Fibroblast of lung (primary cell): ENCODE data around the gene PRDX1. TPM values are rescaled to one million over a fixed set of nuclear protein-coding genes. Genes with fewer than 3 reads are reported as not detected.

ENCODE experiments used
- DNase-seq, 2 donors: peaks; one replicate each; pipeline versions ENCODE4 v3.0.0 to v3.0.0-alpha.2; 2010; ENCODE audit warnings: low read depth in 2 of 2
- H2AFZ ChIP-seq: 2 replicates; pipeline ENCODE4 v1.5.1; 2012; ENCODE audit warnings: low read length, control low read depth, inconsistent platforms
- H3K27ac ChIP-seq: 2 replicates; pipeline ENCODE4 v1.5.1; 2011; ENCODE audit warnings: low read length, control low read depth; ENCODE audit not compliant: insufficient read depth
- H3K27me3 ChIP-seq: 2 replicates; pipeline ENCODE4 v1.5.1; 2011; ENCODE audit warnings: mild to moderate bottlenecking, low read length; ENCODE audit not compliant: control insufficient read depth, insufficient read depth
- H3K36me3 ChIP-seq: 2 replicates; pipeline ENCODE4 v1.5.1; 2011; ENCODE audit warnings: low read length; ENCODE audit not compliant: control insufficient read depth, insufficient read depth
- H3K4me1 ChIP-seq: 2 replicates; pipeline ENCODE4 v1.5.1; 2011; ENCODE audit warnings: low read length; ENCODE audit not compliant: control insufficient read depth, insufficient read depth; ENCODE audit errors: extremely low read depth
- H3K4me2 ChIP-seq: 2 replicates; pipeline ENCODE4 v1.5.1; 2011; ENCODE audit warnings: low read length, control low read depth; ENCODE audit not compliant: insufficient read depth; ENCODE audit errors: extremely low read depth
- H3K4me3 ChIP-seq, 4 experiments: fragments of 200-600 bp in 1 of 4; sonication (generic) in 1 of 4; replicated peaks in 1 of 4; 2 replicates each; pipeline ENCODE4 v1.5.1; 2011 to 2016; ENCODE audit warnings: low read length in 4 of 4, low read depth in 3 of 4, mild to moderate bottlenecking in 3 of 4, control low read depth in 2 of 4, inconsistent platforms in 1 of 4, mixed read lengths in 1 of 4; ENCODE audit not compliant: insufficient read depth in 1 of 4; ENCODE audit errors: control extremely low read depth in 1 of 4
- H3K79me2 ChIP-seq: 2 replicates; pipeline ENCODE4 v1.5.1; 2012; ENCODE audit warnings: mild to moderate bottlenecking, low read length, inconsistent platforms; ENCODE audit not compliant: control insufficient read depth, insufficient read depth
- H3K9ac ChIP-seq: 2 replicates; pipeline ENCODE4 v1.5.1; 2011; ENCODE audit warnings: mild to moderate bottlenecking, low read length, control low read depth; ENCODE audit not compliant: insufficient read depth
- H3K9me3 ChIP-seq: 2 replicates; pipeline ENCODE4 v1.5.1; 2012; ENCODE audit warnings: low read depth, low read length; ENCODE audit not compliant: control insufficient read depth, insufficient read depth
- H4K20me1 ChIP-seq: 2 replicates; pipeline ENCODE4 v1.5.1; 2011; ENCODE audit warnings: low read length; ENCODE audit not compliant: control insufficient read depth, insufficient read depth; ENCODE audit errors: extremely low read depth
- CTCF ChIP-seq, 2 donors: IDR thresholded peaks in 1 of 2; conservative IDR thresholded peaks in 1 of 2; 1 replicate in 1 of 2; 2 replicates in 1 of 2; pipeline ENCODE4 v1.5.1; 2011 to 2012; ENCODE audit warnings: low read length in 2 of 2, control low read depth in 1 of 2, inconsistent platforms in 1 of 2, low read depth in 1 of 2, mild to moderate bottlenecking in 1 of 2
- EZH2 ChIP-seq: IDR thresholded peaks from 2 replicates; pipeline ENCODE4 v1.5.1; 2012; ENCODE audit warnings: low read length, control low read depth, mild to moderate bottlenecking; ENCODE audit errors: missing control alignments
- polyA plus RNA-seq, 2 donors: library from polyadenylated mRNA; depleted of rRNA in 1 of 2; stranded (reverse) in 1 of 2; unstranded in 1 of 2; fragments of >200 nt; gene quantifications; 2 replicates each; pipeline ENCODE4 v1.2.1, GENCODE V29; 2011 to 2012; ENCODE audit warnings: missing spikeins in 1 of 2
- total RNA-seq: library from RNA; depleted of rRNA; stranded (reverse); fragments of >200 nt; gene quantifications from 2 replicates; pipeline ENCODE4 v1.2.1, GENCODE V29; 2014

PRDX1 gene
- total and polyA plus RNA-seq, 2 donors (not counting 1 experiment from before 2014, with no cell fraction given), result 420 to 789 TPM

DNA sequence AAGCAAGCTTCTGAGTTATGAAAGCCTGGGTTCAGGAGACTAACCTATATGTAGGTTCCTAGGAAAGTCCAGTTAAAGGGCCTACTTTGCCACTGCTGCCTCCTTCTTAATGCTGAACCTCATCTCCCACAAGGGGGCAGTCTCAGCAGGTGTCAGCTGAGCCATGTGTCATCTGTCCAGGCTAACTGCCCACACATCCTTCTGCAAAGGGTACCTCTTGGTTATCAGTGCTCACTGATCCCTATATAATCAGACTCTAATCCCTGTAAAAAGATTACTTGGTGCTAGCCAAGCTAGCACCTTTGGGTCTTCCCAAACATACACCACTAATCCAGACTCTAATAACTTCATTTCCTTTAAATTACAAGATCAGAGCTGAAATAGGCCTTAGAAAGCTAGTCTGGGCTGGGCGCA is 9.0 kb downstream of the PRDX1 start:
- Histone ChIP-seq H2AFZ (no peak overlapping the region), H3K27me3 (no peaks in the 10 kb centered on the region), H3K79me2 (peaks cover 15% of the 10 kb centered on the region), H3K9ac (no peak overlapping the region), H3K4me2 (no peak overlapping the region), H3K27ac (no peak overlapping the region), H3K9me3 (no peaks in the 10 kb centered on the region), H3K36me3 (peaks cover 18% of the 10 kb centered on the region), H3K4me3 (no peak overlapping the region), H4K20me1 (no peaks in the 10 kb centered on the region), H3K4me1 (no peaks in the 10 kb centered on the region)
- peak; percentile 60 to 76 for TF ChIP-seq CTCF (conservative IDR thresholded peaks at IDR 0.05 in 1 of 2, IDR thresholded peaks at IDR 0.05 in 1 of 2; ENCODE audit: low read depth in 1 of 2, low read length in 2 of 2)
- TF ChIP-seq EZH2, result no peak
- peak; percentile 64 to 71 for DNase-seq

- H2AFZ ChIP-seq, result no peak overlapping the region
- H3K4me2 ChIP-seq, result no peak overlapping the region
- TF ChIP-seq CTCF (conservative IDR thresholded peaks at IDR 0.05 in 1 of 2, IDR thresholded peaks at IDR 0.05 in 1 of 2; ENCODE audit: low read depth in 1 of 2, low read length in 2 of 2) (no peak), EZH2 (no peak)
- H3K4me3 ChIP-seq, result no peak overlapping the region
- peaks cover 5% of the 10 kb centered on the region for H3K79me2 ChIP-seq
- H4K20me1 ChIP-seq, result no peaks in the 10 kb centered on the region
- no peaks in the 10 kb centered on the region for H3K4me1 ChIP-seq
- H3K27me3 ChIP-seq, result no peaks in the 10 kb centered on the region
- H3K9me3 ChIP-seq, result no peaks in the 10 kb centered on the region
- H3K9ac ChIP-seq, result no peak overlapping the region
- DNase-seq, result no peak
- H3K27ac ChIP-seq, result no peak overlapping the region
- H3K36me3 ChIP-seq, result peaks cover 15% of the 10 kb centered on the region
Observed at GRCh38 chr1:45510972-45511527, 10.6 kb downstream of the PRDX1 start.

DNA sequence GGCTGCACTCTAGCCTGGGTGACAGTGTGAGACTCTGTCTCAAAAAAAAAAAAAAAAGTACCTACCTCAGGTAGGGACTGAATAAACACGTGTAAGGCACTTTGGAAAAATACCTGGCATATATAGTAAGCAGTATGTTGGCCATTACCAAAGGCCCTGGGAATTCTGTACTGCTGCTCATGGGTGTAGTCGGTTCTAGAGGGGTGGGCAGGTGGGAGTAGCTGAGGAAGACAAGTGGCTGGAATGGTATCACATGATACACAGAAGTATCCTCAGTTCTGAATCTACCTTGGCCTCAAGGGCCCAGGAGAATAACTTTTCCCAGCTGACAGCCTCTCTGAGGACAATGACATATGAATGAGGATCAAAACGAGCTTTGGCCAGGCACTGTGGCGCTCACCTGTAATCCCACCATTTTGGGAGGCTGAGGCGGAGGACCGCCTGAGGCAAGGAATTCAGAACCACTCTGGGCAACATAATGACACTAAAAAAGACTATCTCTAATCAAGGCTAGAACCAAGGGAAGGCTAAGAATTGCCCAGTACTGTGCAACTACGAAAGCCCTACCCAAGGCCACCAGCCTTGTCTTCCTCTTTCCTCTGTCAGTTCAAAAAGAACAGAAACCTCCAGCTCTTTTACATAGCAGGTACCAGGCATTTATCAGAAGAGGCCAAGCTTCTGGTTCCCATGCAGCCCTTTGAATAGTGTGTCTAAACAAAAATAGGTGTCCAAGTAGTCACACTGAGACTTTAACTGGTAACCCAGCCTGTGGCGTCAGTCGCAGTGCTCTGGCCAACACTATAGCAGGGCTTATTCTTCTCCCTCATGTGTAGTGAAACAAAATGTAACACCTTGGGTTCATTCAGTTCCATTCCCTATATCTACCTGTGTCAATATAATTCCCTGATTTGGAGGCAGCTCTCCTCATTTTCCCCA is 11.4 kb downstream of the PRDX1 start:
- no peaks in the 10 kb centered on the region for H3K27me3 ChIP-seq
- DNase-seq, result no peak
- H3K4me3 ChIP-seq, result no peak overlapping the region
- no peaks in the 10 kb centered on the region for H3K4me1 ChIP-seq
- H3K27ac ChIP-seq, result no peak overlapping the region
- no peak overlapping the region for H2AFZ ChIP-seq
- H3K9me3 ChIP-seq, result no peaks in the 10 kb centered on the region
- H3K36me3 ChIP-seq, result peaks cover 9% of the 10 kb centered on the region
- H3K4me2 ChIP-seq, result no peak overlapping the region
- H3K79me2 ChIP-seq, result no peaks in the 10 kb centered on the region
- H4K20me1 ChIP-seq, result no peaks in the 10 kb centered on the region
- H3K9ac ChIP-seq, result no peak overlapping the region
- TF ChIP-seq CTCF (conservative IDR thresholded peaks at IDR 0.05 in 1 of 2, IDR thresholded peaks at IDR 0.05 in 1 of 2; ENCODE audit: low read depth in 1 of 2, low read length in 2 of 2), result no peak
- TF ChIP-seq EZH2, result no peak
